ENCODE data around the gene PPIP5K1. TPM values are rescaled to one million over a fixed set of nuclear protein-coding genes. Genes with fewer than 3 reads are reported as not detected.

PPIP5K1 gene
- total and polyA plus RNA-seq, 9 of the 15 experiments (the other 6 are each of a cell fraction or from before 2014, with no cell fraction given) = 2.5 to 74.6 (median 35.1) TPM

DNA sequence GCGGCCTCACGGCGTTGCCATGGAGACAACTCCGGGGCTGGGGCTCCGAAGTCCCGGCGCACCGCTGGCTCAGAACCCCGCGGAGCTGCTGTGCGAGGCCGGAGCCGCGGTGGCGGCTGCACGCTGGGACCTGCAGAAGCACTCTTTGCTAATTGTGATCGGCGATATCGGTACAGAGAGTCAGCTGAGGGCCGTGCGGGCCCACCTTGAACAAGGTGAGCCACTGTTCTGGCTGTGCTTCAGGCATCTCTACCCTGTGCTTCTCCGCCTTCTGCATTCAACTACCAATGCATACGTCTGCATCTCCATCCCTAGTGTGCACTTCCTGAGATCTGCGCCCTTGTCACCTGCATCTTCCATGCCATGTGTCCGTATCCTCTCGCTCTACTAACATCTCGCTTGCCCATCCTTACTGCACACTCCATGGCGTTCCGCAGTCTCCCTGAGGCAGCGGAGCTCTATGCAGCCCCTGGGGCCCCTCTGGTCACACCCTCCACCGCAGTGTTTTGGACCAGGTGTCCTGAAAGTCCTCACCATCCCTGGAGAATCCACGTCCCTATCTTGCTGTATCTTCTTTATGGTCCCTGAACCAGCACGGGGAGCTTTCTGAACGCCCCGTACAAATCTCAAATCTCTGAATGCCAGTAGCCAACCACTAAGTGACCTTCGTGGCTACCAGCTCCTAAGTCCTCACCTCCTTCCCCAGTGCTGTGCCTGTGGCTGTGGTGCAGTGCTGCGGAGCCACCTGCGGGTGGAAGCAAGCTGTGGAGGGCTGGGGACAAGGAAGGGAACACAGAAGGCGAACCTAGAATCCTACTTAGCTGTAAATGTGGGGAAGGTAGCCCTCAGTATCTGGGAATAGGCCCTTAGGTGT is 78.8 kb downstream of the PPIP5K1 start (continued):
- TF ChIP-seq ZNF224 (CRISPR knock-in tag; IDR thresholded peaks at IDR 0.05) (no peak), HSF4 (CRISPR knock-in tag; IDR thresholded peaks at IDR 0.05; ENCODE audit: borderline replicate concordance) (no peak), ZC3H4 (CRISPR knock-in tag; IDR thresholded peaks at IDR 0.05; ENCODE audit: borderline replicate concordance) (peak; percentile 55; the same call in 1 of the 2 replicates), RHOXF2B (CRISPR knock-in tag; conservative IDR thresholded peaks at IDR 0.05) (no peak), SIRT6 (IDR thresholded peaks at IDR 0.05; ENCODE audit: low read depth, low read length) (no peak), FUS (optimal IDR thresholded peaks at IDR 0.05; ENCODE audit: low read depth, low read length) (no peak), CREBBP (IDR thresholded peaks at IDR 0.05; ENCODE audit: low read depth, low read length) (no peak), SRSF7 (optimal IDR thresholded peaks at IDR 0.05; ENCODE audit: low read depth, low read length) (no peak), GTF2E2 (tag; IDR thresholded peaks at IDR 0.05) (no peak), ELF4 (CRISPR knock-in tag; IDR thresholded peaks at IDR 0.05) (no peak), COPS2 (conservative IDR thresholded peaks at IDR 0.05) (no peak), FOXK1 (CRISPR knock-in tag; IDR thresholded peaks at IDR 0.05; ENCODE audit: borderline replicate concordance) (no peak), RBM34 (IDR thresholded peaks at IDR 0.05; ENCODE audit: borderline replicate concordance, insufficient read depth, low read length) (no peak), SMAD1 (IDR thresholded peaks at IDR 0.05; ENCODE audit: low read depth, low read length, partially characterized antibody) (no peak), ZNF695 (CRISPR knock-in tag; IDR thresholded peaks at IDR 0.05) (no peak), RNF2 (IDR thresholded peaks at IDR 0.05) (no peak), CBFA2T2 (conservative IDR thresholded peaks at IDR 0.05) (no peak), SAP30 (IDR thresholded peaks at IDR 0.05; ENCODE audit: borderline replicate concordance, insufficient read depth, low read depth, low read length, poor library complexity, severe bottlenecking) (no peak), ZNF785 (CRISPR knock-in tag; IDR thresholded peaks at IDR 0.05) (no peak)
- TF ChIP-seq, protein P1, sequence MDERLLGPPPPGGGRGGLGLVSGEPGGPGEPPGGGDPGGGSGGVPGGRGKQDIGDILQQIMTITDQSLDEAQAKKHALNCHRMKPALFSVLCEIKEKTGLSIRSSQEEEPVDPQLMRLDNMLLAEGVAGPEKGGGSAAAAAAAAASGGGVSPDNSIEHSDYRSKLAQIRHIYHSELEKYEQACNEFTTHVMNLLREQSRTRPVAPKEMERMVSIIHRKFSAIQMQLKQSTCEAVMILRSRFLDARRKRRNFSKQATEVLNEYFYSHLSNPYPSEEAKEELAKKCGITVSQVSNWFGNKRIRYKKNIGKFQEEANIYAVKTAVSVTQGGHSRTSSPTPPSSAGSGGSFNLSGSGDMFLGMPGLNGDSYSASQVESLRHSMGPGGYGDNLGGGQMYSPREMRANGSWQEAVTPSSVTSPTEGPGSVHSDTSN (CRISPR knock-in tag; IDR thresholded peaks at IDR 0.05; ENCODE audit: low read depth) = no peak
- TF ChIP-seq, protein P1 (tag; conservative IDR thresholded peaks at IDR 0.05; ENCODE audit: low read depth) = no peak
- TF ChIP-seq, protein P2, sequence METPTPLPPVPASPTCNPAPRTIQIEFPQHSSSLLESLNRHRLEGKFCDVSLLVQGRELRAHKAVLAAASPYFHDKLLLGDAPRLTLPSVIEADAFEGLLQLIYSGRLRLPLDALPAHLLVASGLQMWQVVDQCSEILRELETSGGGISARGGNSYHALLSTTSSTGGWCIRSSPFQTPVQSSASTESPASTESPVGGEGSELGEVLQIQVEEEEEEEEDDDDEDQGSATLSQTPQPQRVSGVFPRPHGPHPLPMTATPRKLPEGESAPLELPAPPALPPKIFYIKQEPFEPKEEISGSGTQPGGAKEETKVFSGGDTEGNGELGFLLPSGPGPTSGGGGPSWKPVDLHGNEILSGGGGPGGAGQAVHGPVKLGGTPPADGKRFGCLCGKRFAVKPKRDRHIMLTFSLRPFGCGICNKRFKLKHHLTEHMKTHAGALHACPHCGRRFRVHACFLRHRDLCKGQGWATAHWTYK (CRISPR knock-in tag; IDR thresholded peaks at IDR 0.05) = no peak
- TF ChIP-seq, protein P3, sequence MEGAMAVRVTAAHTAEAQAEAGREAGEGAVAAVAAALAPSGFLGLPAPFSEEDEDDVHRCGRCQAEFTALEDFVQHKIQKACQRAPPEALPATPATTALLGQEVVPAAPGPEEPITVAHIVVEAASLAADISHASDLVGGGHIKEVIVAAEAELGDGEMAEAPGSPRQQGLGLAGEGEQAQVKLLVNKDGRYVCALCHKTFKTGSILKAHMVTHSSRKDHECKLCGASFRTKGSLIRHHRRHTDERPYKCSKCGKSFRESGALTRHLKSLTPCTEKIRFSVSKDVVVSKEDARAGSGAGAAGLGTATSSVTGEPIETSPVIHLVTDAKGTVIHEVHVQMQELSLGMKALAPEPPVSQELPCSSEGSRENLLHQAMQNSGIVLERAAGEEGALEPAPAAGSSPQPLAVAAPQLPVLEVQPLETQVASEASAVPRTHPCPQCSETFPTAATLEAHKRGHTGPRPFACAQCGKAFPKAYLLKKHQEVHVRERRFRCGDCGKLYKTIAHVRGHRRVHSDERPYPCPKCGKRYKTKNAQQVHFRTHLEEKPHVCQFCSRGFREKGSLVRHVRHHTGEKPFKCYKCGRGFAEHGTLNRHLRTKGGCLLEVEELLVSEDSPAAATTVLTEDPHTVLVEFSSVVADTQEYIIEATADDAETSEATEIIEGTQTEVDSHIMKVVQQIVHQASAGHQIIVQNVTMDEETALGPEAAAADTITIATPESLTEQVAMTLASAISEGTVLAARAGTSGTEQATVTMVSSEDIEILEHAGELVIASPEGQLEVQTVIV (CRISPR knock-in tag; IDR thresholded peaks at IDR 0.05; ENCODE audit: borderline replicate concordance) = no peak

All from K562 (cell line).